ENCODE data around the gene GTF3C6. TPM values are rescaled to one million over a fixed set of nuclear protein-coding genes. Genes with fewer than 3 reads are reported as not detected.
"Not testable (repeated sequence)": the region's sequence is repeated elsewhere in the genome, so short reads cannot be mapped to it uniquely, and the experiment has no call there.

Gene GTF3C6
- total and polyA plus RNA-seq, 2 experiments from 2014 or later, result 63.1 to 106 TPM

DNA sequence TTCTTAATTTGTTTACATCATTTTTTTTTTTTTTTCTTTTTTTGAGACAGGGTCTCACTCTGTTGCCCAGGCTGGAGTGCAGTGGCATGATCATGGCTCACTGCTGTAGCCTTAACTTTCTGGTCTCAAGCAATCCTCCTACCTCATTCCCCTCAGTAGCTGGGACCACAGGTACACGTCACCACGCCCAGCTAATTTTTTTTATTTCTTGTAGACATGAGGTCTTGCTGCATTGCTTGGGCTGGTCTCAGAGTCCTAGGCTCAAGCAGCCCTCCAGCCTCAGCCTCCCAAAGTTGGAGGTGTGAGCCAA lies 53.6 kb downstream of the GTF3C6 start:
- Histone ChIP-seq H3K9me2 (replicated peaks; ENCODE audit: insufficient read depth) (no peaks in the 10 kb centered on the region), H3K79me2 (no peaks in the 10 kb centered on the region), H3K4me1 (ENCODE audit: insufficient read depth) (no peaks in the 10 kb centered on the region), H3K27me3 (no peaks in the 10 kb centered on the region), H2AFZ (no peak overlapping the region), H4K20me1 (ENCODE audit: insufficient read depth, poor library complexity, severe bottlenecking) (no peaks in the 10 kb centered on the region), H3K9me3 (ENCODE audit: low read depth) (no peaks in the 10 kb centered on the region), H3K4me3 (no peak overlapping the region), H3K4me2 (no peak overlapping the region), H3K36me3 (replicated peaks; ENCODE audit: insufficient read depth, low read depth) (no peaks in the 10 kb centered on the region), H3K27ac (no peak overlapping the region)
- DNase-seq (ENCODE audit: low spot score), result no peak
- WGBS (ENCODE audit: low lambda C conversion rate, missing lambda C conversion rate), result 76% methylated on average over 2 of the region's 2 CpGs
- TF ChIP-seq EZH2 (IDR thresholded peaks at IDR 0.05; ENCODE audit: borderline replicate concordance) (no peak), EZH2phosphoT487 (IDR thresholded peaks at IDR 0.05; ENCODE audit: low read depth, severe bottlenecking, unreplicated experiment) (no peak)
- TF ChIP-seq, protein P1, sequence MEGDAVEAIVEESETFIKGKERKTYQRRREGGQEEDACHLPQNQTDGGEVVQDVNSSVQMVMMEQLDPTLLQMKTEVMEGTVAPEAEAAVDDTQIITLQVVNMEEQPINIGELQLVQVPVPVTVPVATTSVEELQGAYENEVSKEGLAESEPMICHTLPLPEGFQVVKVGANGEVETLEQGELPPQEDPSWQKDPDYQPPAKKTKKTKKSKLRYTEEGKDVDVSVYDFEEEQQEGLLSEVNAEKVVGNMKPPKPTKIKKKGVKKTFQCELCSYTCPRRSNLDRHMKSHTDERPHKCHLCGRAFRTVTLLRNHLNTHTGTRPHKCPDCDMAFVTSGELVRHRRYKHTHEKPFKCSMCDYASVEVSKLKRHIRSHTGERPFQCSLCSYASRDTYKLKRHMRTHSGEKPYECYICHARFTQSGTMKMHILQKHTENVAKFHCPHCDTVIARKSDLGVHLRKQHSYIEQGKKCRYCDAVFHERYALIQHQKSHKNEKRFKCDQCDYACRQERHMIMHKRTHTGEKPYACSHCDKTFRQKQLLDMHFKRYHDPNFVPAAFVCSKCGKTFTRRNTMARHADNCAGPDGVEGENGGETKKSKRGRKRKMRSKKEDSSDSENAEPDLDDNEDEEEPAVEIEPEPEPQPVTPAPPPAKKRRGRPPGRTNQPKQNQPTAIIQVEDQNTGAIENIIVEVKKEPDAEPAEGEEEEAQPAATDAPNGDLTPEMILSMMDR (IDR thresholded peaks at IDR 0.05; ENCODE audit: poor library complexity), result no peak

DNA sequence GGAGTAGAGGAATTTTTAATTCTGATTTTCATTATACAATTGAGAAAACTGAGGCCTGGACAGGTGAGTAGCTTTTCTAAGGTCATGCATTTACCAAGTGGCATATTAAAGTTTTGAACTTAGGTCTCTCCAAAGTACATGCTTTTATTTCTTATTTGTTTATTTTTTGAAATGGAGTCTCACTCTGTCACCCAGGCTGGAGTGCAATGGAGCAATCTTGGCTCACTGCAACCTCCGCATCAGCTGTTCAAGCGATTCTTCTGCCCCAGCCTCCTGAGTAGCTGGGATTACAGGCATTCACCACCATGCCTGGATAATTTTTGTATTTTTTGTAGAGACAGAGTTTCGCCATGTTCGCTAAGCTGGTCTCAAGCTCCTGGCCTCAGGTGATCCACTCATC lies 54.0 kb downstream of the GTF3C6 start:
- not testable (repeated sequence) for H4K20me1 ChIP-seq (ENCODE audit: insufficient read depth, poor library complexity, severe bottlenecking); H3K9me2 ChIP-seq (replicated peaks; ENCODE audit: insufficient read depth); H3K27me3 ChIP-seq; H3K4me3 ChIP-seq; H3K27ac ChIP-seq; H2AFZ ChIP-seq; H3K4me2 ChIP-seq; H3K36me3 ChIP-seq (replicated peaks; ENCODE audit: insufficient read depth, low read depth); DNase-seq (ENCODE audit: low spot score); H3K4me1 ChIP-seq (ENCODE audit: insufficient read depth); H3K9me3 ChIP-seq (ENCODE audit: low read depth); H3K79me2 ChIP-seq
- 97% methylated on average over 4 of the region's 4 CpGs for WGBS (ENCODE audit: low lambda C conversion rate, missing lambda C conversion rate)

DNA sequence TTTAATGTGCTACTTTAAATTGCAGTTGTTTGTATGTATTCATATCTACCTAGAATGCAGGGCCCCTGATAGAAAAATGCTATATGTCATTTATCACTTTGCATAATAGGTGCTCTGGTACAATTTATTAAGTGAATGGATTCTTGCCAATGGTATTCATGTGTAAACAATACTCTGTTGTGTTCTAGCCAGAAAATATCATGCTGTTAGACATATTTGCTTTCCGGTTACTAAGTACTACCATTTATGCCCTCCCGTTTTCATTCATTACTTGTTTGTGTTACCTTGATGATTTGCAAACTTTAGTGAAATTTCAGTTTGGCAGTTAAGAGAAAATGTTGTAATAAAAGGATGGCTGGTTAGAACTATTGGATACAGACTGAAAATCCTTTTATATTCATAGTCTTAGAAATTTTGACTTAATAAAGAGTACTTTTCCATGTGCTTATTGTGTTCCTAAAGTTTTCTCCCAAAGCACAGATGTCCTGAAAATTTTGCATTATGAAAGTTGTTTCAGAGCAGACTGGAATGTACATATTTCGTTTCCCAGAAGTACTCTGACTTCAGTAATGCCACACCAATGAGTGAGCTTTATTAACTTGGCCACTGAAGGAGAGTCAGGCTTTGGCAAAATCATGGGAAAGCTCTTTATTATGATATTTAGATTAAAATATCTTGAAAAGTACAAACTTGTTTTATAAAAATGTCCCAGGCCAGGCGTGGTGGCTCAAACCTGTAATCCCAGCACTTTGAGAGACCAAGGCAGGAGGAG lies 54.8 kb downstream of the GTF3C6 start:
- no peaks in the 10 kb centered on the region for H3K79me2 ChIP-seq

DNA sequence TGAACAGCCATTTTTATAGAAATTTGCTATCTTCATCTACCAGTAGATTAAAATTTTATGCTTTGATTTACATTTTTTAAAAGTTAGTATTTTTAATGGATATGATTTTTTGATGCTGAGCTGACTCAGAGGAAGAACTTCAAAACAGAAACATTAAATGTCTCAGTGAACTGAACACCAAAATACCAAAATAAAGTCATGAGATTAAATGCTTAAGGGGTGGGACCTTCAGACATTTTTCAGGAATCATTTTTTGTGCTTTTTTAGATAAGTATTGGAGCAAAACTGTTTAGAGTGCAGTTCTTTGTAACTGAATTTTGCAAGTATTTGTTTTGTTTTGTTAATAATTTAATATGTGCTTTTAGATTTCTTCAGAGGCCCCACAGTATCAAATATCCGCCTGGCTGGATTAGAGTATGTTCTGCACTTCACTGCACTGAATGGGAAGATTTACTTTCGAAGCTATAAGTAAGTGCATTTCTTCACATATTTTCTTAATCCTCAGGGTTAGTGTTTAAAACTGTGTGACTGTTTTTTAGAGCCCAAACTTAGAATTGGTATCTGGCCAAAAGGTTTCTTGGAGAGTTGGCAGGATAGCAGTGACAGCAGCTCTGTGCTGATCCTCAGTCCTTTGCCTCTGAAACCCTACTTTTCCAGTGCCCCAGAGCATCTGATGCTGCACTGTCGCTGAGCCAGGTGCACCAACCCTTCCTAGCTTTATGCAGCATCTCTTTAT lies 57.1 kb downstream of the GTF3C6 start:
- no peaks in the 10 kb centered on the region for H4K20me1 ChIP-seq (ENCODE audit: insufficient read depth, poor library complexity, severe bottlenecking)
- H3K4me1 ChIP-seq (ENCODE audit: insufficient read depth), result no peaks in the 10 kb centered on the region
- peak overlapping the region; percentile 42 for H3K27ac ChIP-seq
- no peak overlapping the region for H3K4me2 ChIP-seq
- no peak for DNase-seq (ENCODE audit: low spot score)
- H3K9me2 ChIP-seq (replicated peaks; ENCODE audit: insufficient read depth), result no peaks in the 10 kb centered on the region
- no peaks in the 10 kb centered on the region for H3K36me3 ChIP-seq (replicated peaks; ENCODE audit: insufficient read depth, low read depth)
- H3K4me3 ChIP-seq, result no peak overlapping the region
- TF ChIP-seq, protein P1 (IDR thresholded peaks at IDR 0.05; ENCODE audit: poor library complexity), result no peak
- TF ChIP-seq EZH2phosphoT487 (IDR thresholded peaks at IDR 0.05; ENCODE audit: low read depth, severe bottlenecking, unreplicated experiment) (no peak), EZH2 (IDR thresholded peaks at IDR 0.05; ENCODE audit: borderline replicate concordance) (no peak)
- H3K79me2 ChIP-seq, result peaks cover 3% of the 10 kb centered on the region
- H2AFZ ChIP-seq, result no peak overlapping the region
- H3K9me3 ChIP-seq (ENCODE audit: low read depth), result no peaks in the 10 kb centered on the region
- WGBS (ENCODE audit: low lambda C conversion rate, missing lambda C conversion rate), result 69% methylated on average over 3 of the region's 3 CpGs
- H3K27me3 ChIP-seq, result no peaks in the 10 kb centered on the region

More for the DNA sequence above, 54.8 kb downstream of the GTF3C6 start:
- Histone ChIP-seq H4K20me1 (ENCODE audit: insufficient read depth, poor library complexity, severe bottlenecking) (no peaks in the 10 kb centered on the region), H3K36me3 (replicated peaks; ENCODE audit: insufficient read depth, low read depth) (no peaks in the 10 kb centered on the region), H3K9me3 (ENCODE audit: low read depth) (no peaks in the 10 kb centered on the region), H3K27me3 (no peaks in the 10 kb centered on the region), H3K4me2 (no peak overlapping the region), H3K4me1 (ENCODE audit: insufficient read depth) (no peaks in the 10 kb centered on the region), H3K9me2 (replicated peaks; ENCODE audit: insufficient read depth) (no peaks in the 10 kb centered on the region), H3K27ac (no peak overlapping the region), H3K4me3 (no peak overlapping the region), H2AFZ (no peak overlapping the region)
- DNase-seq (ENCODE audit: low spot score), result no peak
- TF ChIP-seq EZH2phosphoT487 (IDR thresholded peaks at IDR 0.05; ENCODE audit: low read depth, severe bottlenecking, unreplicated experiment), result no peak
- WGBS (ENCODE audit: low lambda C conversion rate, missing lambda C conversion rate), result 86% methylated on average over 4 of the region's 4 CpGs

DNA sequence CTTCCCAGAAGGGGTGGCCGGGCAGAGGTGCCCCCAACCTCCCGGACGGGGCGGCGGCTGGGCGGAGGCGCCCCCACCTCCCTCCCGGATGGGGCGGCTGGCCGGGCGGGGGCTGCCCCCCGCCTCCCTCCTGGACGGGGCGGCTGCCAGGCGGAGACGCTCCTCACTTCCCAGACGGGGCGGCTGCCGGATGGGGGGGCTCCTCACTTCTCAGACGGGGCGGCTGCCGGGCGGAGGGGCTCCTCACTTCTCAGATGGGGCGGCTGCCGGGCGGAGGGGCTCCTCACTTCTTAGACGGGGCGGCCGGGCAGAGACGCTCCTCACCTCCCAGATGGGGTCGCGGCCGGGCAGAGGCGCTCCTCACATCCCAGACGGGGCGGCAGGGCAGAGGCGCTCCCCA lies 58.7 kb downstream of the GTF3C6 start:
- H3K4me3 ChIP-seq; H3K79me2 ChIP-seq; H3K9me3 ChIP-seq (ENCODE audit: low read depth); H3K27ac ChIP-seq; H3K9me2 ChIP-seq (replicated peaks; ENCODE audit: insufficient read depth); H3K4me2 ChIP-seq; H3K4me1 ChIP-seq (ENCODE audit: insufficient read depth); H4K20me1 ChIP-seq (ENCODE audit: insufficient read depth, poor library complexity, severe bottlenecking); DNase-seq (ENCODE audit: low spot score); H2AFZ ChIP-seq; H3K36me3 ChIP-seq (replicated peaks; ENCODE audit: insufficient read depth, low read depth); H3K27me3 ChIP-seq: not testable (repeated sequence)
- WGBS (ENCODE audit: low lambda C conversion rate, missing lambda C conversion rate), result no CpG with 5 or more reads among the region's 37 CpGs
